NCI-H345 treated with DMSO at 0.1 percent for 48 hours (cell line): Measurements from ENCODE around the gene WDR38.
A peak's percentile ranks its signal among the peaks of the same experiment; 100 is the strongest.

Experiments
- DNase-seq: peaks from one replicate; lab custom pipeline; 2025; ENCODE audit not compliant: unreplicated experiment; lab: John Stamatoyannopoulos, UW

The WDR38 gene

GRCh38 chr9:124857533-124858162, 4.4 kb downstream of the WDR38 start:
- DNase-seq, result no peak

- no peak for DNase-seq
Measured at GRCh38 chr9:124858330-124859046, 5.2 kb downstream of the WDR38 start.

GRCh38 chr9:124859803-124860581, 6.7 kb downstream of the WDR38 start:
- DNase-seq, result no peak

- DNase-seq, result no peak
Measured at GRCh38 chr9:124860582-124861341, 7.5 kb downstream of the WDR38 start.

GRCh38 chr9:124861342-124862229, 8.3 kb downstream of the WDR38 start, which contains the start of the genes ARPC5L and RPL35:
Gene ARPC5L (plus strand): TSS chr9:124862130. CDS start chr9:124869291, 7,161 bp downstream.
Gene RPL35 (minus strand): TSS chr9:124861957. CDS start chr9:124861912, 45 bp downstream.
- DNase-seq, result peak; percentile 90

- DNase-seq, result no peak
Measured at GRCh38 chr9:124863371-124863871, 10.2 kb downstream of the WDR38 start.

GRCh38 chr9:124868511-124869465, 15.5 kb downstream of the WDR38 start:
- peak; percentile 72 for DNase-seq

- DNase-seq, result no peak
Measured at GRCh38 chr9:124869466-124869985, 16.3 kb downstream of the WDR38 start.

GRCh38 chr9:124869986-124870560, 16.8 kb downstream of the WDR38 start:
- DNase-seq, result no peak

- no peak for DNase-seq
Measured at GRCh38 chr9:124870723-124871122, 17.5 kb downstream of the WDR38 start.

GRCh38 chr9:124871156-124871561, 17.9 kb downstream of the WDR38 start:
- no peak for DNase-seq

- DNase-seq, result no peak
Measured at GRCh38 chr9:124873664-124874063, 20.4 kb downstream of the WDR38 start.

GRCh38 chr9:124875501-124875900, 22.2 kb downstream of the WDR38 start:
- DNase-seq, result no peak

GRCh38 chr9:124877021-124877782, 23.9 kb downstream of the WDR38 start:
- no peak for DNase-seq

- DNase-seq, result no peak
Measured at GRCh38 chr9:124878021-124878420, 24.8 kb downstream of the WDR38 start.

GRCh38 chr9:124878518-124878917, 25.3 kb downstream of the WDR38 start:
- DNase-seq, result no peak

GRCh38 chr9:124879226-124879625, 26.0 kb downstream of the WDR38 start:
- DNase-seq, result no peak
